GM18498 (cell line): ENCODE data around the gene FAR2.
"Not testable (repeated sequence)": the region's sequence is repeated elsewhere in the genome, so short reads cannot be mapped to it uniquely, and the experiment has no call there.

Source experiments
- ATAC-seq: cut with Tn5 transposase; IDR thresholded peaks from one replicate; pipeline ENCODE4 v1.9.1; 2021; ENCODE audit warnings: mild to moderate bottlenecking, moderate library complexity; ENCODE audit not compliant: unreplicated experiment

FAR2 gene

DNA sequence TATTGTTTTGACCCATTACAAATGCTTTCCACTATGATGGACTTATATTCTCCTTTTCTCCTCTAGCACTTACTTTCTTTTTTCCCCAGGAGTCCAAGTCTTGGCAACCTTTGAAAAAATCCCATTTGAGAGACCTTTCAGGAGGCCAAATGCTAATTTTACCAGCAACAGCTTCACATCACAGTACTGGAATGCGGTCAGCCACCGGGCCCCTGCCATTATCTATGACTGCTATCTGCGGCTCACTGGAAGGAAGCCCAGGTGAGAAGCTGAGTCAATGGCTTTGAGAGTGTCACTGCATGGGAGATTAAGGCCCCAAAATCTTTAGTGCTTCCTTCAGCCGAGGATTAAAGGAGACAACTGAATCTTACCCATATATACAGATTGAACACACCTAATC lies 167.7 kb downstream of the FAR2 start:
- ATAC-seq, result no peak

DNA sequence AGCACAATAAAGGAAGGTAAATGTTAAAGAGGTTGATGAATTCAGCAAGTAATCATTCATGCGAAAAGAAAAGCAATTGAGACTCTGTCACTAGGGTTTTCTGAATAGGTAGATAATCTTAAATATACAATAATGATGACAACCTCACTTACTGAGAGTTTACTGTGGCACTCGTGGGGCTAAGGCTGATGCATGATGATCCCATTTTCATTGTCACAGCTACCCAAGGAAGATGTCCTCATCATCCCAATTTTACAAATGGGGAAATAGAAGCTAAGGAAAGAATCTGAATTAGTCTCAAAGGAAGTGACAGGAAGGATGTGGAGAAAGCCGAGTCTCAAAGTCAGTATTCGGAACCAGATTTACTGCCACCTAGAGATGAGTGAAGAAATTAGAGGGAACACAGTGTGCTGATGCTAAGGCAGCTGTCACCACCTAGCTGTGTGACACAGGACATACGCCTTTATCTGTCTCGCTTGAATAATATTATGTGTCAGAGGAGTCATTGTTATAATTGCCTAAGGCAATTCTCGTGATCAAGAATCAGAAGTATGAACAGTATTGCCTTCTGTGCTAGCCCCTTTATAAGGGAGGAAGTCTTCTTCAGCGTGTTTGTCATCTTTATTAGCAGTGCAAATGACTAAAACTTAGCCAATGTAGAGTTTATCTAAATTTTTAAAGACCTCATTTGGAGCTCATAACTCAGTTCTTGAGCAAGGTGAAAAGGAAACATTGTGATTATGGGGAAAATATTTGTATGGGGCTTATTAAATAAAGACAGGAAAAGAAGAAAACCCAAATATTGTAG lies 168.7 kb downstream of the FAR2 start:
- ATAC-seq, result peak; percentile 100

DNA sequence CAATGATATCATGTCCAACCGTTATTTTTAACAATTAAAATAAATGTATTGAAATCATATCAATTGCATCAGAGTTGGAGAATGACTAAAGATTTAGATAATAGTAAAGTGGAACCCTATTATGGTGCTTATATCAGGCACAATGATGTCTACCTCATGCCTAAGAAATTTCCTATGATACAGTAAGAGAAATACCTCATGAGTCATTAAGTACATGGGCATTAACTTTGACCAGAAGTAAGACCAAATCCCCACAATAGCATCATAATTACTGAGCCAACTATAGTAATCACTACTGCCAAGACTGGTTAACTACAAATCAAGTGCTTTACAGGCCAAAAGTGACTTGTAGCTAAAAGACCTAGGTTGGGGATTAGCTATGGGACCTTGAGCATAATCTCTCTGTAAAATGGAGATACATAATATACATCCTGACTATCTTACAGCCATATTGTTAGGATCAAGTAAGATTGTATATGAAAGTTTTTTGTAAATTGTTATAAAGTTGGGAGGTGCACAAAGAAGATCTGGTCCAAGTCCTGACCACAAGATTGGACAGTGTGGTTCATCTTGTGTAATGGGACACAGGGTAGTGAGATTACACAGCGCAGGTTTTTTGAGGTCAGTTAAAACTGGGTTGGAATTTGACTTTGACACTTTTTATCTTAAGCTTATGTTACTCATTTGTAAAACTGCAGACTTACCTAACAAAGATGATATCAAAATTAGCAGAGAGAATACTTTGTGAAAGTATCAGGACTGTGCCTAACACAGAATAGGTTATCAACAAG lies 171.4 kb downstream of the FAR2 start:
- ATAC-seq, result no peak

DNA sequence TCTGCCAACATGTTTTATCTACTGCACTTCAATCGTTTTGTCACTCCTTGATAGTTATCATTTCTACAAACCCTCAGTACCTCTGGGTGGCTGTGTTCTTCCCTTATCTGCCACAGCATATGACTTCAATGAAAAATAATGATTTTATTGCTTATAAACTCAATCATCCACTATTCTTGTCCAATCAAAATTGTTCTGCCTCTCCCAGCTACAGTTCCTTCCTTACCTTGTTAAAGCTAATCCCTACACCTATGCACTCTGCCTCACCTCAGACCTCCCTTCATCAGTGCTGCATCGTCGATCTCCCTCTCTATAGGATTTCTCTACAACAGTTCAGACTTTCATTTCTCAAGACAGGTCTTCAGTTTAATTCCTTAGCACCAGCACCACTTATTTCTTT lies 173.1 kb downstream of the FAR2 start:
- no peak for ATAC-seq

DNA sequence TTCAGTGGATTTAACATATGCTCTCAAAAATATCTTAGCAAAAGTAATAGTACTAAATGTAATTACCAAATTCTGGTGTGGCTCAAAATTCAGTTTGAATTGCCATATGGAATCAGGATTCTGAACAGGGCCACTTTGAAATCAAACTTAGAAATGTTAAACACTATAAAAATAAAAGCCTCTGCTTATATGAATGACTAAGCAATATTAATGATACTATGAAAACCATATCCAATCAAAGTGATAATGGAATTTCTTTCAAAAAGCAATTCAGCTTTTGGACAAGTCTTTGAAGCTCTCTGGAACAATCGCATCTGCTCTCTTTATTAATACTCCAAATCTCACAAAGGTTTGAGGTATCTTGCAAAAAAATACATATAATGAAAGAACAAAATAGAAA lies 180.3 kb downstream of the FAR2 start:
- no peak for ATAC-seq

DNA sequence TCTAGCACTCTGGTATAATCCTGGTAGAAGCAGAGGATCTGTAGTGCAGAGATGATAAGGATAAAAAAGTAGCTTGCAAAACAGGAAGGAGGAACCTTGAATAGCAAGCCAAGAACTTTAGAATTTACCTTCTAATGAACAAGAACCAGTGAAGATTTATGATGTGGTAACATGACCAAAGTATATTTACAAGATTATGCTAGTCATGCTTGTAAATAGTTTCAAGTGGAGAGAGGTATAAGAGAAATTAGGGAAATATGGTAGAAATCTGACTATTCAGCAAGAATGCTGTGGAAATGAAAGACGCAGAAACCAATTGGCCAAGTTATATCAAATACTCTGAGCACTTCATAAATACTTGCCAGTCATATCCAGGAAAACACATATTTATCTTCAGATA lies 184.1 kb downstream of the FAR2 start:
- no peak for ATAC-seq

DNA sequence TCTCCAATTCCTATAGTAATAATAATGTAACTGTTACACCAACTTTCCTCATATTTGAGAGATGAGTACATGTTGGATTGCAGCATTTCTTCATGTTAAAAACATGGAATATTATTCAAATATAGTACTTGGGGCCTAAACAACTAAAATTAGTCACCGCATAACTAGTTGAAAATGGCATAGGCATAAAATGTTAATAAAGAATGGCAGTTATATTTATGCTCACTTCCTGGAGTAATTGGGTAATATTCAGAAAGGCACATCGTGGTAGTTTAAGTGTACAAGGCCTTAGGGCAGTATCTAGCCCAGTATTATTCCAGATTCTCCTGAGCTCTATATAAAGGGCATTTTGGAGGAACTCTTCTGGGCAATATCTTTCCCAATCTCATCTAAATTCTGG lies 185.9 kb downstream of the FAR2 start:
- ATAC-seq, result no peak

DNA sequence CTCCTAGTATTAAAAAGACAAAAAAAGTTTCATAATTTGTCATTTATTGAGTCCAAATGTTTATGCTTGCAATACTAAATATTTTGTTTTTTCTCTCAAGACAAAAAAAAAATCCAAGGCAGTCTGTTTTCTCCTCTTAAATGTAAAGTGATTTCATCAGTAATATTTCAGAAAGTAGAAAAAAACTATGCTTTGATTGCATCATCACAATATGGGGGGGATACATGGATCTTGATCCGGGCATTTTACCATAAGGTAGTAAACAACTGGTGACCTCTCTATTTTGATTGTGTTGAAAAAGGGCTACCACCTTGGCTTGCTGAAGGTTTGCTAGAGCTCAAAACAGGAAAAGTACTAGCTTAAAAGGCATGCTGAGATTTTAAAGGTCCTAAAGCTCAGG lies 188.2 kb downstream of the FAR2 start:
- ATAC-seq, result no peak

DNA sequence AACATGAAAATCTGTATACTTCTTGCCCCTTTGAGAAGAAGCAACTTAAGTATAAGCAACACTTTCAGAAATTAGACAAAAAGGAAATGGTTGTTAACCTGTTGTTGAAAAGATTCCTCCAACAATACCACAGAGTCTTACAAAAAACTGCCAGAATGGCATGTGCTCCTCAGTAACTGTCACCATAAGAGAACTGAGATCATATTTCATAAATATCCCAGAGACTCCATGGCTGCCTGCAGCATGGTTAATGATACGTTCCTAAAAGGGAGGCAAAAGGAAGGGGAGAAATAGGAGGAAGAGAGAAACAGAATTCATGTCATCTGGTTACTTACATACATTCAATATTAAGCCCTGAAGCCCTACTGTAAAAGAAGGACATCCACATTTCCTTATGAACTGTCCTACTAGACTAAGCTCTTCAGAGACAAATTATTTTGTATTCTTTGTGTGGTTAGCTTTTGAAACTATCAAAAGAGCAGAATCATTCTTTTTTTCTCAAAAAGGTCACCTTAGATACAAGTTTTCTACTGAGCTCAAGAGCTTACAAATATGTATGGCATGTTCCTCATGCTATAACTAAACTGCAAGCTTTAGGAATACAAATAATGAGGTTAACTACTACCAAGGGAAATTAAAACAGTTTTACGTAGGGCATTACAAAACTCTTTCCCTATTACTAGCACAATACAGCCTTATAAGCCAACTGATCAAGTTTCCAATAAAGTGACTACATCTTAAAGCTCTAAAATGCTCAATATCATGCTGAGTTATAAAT lies 194.1 kb downstream of the FAR2 start:
- no peak for ATAC-seq

DNA sequence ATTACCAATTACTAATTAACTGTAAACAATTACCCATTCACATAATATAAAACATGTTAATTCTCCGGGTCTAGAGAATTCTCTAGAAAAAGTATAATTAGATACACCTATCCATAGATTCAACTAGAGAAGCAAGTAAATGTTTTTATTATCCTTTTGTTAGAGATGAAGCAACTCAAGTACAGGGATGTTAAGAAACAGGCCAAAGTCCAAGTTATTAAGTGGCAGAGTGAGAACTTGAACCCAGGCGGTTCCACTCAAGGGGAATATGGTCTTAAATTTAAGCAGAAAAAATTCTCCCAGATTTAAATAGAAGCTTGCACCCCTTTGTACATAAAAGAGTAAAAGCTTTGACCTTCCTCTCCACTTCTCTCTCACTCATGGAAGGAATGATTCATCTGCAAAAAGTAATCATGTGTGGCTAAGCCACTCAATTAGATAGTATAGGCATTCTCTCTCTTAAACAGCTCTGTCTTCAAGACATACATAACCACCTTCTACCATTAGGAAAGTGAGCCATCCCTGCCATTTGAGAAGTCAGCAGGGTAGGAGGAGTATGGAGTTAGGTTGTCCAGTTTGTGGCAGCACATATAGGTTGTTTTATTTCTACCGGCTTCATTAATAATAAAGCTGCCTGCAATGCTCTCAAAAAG lies 197.8 kb downstream of the FAR2 start:
- no peak for ATAC-seq

DNA sequence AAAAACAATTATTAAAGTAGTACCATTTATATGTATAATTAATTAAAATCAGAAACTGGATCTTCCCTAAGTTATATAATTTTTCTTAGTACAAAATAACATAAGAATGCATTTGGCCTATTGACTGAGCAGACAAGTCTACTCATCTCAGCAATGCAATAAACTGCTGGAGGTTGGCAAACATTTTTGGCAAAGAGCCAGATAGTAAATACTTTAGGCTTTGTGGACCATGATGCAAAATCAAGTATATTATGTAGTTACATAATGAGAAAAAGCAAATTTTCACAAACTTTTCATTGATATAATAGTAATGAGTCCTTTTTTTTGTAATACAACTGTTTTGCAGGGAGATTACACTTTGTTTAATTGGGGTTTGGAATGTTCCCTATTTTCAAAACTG lies 201.0 kb downstream of the FAR2 start:
- ATAC-seq, result no peak

DNA sequence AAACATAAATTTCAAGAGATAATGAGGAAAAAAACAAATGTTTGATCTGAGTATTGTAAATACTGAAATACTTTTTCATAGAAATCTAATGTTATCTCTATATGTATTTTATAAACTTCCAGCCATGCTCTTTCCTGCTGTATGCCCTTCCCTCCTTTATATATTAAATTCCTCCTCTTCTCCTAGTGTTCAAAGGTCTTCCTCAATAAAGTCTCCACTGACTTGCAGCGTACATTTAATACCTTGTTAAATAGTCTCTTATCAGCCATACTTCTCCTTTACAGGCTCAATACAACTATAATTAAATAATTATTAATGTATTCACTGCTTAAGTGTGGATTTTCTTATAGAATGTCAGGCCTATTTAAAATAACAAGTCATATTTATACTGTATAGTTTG lies 205.9 kb downstream of the FAR2 start:
- no peak for ATAC-seq

DNA sequence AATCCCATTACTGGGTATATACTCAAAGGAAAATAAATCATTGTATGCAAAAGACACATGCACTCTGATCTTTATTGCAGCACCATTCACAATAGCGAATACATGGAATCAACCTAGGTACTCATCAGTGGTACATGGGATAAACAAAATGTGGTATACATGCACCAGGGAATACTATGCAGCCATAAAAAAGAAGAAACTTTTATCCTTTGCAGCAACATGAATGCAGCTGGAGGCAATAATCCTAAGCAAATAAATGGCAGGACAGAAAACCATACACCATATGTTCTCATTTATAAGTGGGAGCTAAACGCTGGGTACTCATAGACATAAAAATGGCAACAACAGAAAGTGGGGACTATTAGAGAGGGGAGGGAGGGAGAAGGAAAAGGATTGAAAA lies 216.0 kb downstream of the FAR2 start:
- no peak for ATAC-seq

DNA sequence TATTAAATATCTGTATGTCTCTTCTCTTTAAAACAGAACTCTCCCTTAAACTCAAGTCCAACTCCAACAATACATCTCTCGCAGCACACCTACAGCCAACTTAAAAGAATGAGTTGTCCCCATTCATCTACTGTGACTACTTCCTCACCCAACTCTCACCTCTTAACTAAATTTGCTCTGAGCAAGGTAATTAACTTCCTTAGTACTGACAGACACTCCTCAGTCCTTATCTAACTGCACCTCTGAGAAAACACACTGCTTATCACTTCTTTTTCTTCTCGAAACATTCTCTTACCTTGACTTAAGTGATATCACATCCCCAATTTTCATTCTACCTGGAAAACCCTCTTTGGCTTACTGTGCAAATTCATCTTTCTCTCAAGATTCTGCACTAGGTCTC lies 224.9 kb downstream of the FAR2 start:
- no peak for ATAC-seq

DNA sequence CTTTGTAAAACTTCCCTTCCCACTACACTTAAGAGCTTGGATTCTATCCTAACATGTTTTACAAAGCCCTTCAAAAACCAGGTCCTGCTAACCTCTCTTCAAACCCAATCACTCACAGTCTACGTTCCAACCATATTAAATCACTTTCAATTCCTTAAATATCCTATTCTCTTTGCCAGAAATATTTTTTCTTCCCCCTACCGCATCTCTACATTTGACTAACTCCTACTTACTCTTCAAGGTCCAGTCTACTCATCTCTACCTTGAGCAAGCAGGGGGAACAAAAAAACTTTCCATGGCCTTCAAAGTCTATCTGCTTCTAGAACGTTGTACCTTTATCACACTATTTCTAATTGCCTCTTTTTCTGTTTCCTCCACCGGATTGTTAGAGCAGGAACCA lies 225.8 kb downstream of the FAR2 start:
- no peak for ATAC-seq

DNA sequence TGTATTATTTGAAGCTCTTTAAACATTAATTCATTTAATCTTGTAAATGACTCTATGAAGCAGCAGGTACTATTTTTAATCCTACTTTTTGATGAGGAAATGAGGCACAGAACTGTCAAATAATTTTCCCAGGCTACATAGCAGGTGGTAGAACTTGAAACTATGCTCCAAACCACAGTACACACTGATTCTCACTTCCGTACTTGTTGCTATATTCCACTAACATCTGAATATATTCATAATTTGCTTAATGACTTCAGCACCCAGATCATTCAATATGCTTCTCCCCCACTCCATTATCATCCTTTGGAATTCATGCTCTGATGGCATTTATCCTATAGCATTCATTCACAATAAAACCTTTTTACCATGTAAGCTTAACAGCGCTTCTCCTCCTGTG lies 227.0 kb downstream of the FAR2 start:
- ATAC-seq, result no peak

DNA sequence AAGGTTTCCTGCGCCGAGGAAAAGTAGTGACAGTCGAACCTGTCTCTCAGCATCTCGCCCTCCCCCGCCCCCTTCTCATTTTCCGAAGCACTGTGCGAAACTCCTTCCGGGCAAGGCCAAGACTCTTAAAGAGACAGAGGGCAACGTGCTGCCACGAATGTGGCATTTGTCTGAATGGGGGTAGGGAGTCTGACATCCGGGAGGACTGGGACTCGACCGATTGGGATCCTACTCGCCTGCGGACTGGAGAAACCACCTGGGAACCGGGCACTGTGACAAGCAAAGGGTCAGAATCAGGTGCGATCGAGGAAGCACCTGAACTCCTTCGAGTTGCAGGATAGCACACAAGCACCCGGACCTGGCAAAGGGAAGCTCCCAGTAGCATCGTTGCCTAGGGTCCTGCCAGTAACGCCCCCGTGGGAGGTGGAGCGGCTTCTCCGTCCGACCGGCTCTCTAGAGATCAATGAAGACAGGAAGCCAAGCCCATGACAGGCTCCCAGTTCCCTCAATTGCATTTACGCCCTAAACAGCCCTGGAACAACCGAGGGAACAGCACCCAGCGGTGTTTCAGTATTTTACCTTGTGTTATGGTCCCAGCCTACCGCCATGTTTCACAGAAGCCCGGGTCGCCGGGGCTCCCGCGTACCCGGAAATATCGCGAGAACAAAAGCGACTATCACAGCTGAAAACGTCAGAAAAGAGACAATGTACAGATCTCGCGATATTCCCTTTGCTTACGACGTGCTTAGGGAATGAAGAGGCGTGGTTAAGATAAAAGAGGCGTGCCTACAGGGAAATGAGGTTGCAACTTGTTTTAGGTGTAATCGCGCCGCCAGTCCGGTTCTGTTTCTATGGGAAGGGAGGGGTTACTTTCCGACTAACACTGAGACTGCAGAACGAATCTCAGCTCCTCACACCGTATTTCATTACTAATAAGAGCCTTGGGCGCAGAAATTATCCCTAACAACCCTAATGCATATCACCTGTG lies 231.8 kb downstream of the FAR2 start, which contains the start of gene ERGIC2:
ERGIC2 (minus strand) TSS at position 637 of the 988 bp plus-strand sequence. CDS start 9,539 bp downstream, outside the sequence.
- peak; percentile 95 for ATAC-seq

DNA sequence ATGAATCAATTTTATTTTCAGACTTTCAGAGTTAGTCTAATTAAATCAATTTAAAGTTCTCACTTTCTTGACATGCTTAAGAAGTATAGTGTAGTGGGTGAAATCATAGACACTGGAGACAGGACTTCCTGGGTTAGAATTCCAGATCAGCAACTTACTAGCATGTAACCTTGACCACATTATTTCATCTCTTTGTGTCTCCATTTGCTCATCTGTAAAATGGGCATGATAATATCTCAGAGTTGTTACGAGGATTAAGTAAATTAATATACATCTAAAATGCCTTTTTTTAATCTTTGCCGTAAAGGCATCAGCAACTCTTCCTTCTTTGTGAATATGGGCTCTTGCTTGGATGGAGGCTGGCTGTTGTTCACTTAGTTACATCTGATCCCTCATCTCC lies 233.2 kb downstream of the FAR2 start:
- no peak for ATAC-seq

DNA sequence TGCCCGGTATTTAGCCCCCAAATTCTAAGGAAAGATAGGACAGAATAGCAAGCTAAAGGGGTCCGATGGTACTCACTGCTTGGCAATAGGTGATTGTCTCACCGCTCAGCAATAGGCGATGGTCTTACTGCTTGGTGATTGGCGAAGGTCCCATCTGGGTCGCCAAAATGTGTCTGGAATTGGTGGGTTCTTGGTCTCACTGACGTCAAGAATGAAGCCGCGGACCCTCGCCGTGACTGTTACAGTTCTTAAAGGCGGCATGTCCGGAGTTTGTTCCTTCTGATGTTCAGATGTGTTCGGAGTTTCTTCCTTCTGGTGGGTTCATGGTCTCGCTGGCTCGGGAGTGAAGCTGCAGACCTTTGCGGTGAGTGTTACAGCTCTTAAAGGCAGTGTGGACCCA lies 236.1 kb downstream of the FAR2 start:
- not testable (repeated sequence) for ATAC-seq
